ENCODE data around the gene LCP1. TPM values are rescaled to one million over a fixed set of nuclear protein-coding genes. Genes with fewer than 3 reads are reported as not detected.

Gene LCP1
- total RNA-seq, 1 experiment from 2014 or later = 1.5 TPM

DNA sequence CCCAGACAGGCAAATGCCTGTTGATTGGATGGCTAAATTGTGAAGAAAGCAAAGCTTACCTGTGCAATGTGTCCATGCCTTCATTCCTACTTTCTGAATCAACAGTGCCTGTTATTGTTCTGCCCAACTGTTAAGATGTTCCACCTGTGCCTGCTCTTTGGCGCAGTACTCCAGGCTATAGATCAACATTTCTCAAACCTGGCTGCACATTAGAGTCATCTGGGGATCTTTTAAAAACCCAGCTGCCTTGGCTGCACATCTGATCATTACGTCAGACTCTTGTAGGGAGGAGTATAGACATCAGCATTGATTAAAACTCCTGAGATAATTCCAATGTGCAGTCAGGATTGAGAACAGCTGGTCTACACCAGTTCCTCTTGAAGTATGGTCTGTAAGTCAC lies 60.9 kb downstream of the LCP1 start:
- intact Hi-C loops (cut with micrococcal nuclease; ENCODE audit: unreplicated experiment) = loop anchor here (10.0 kb wide), 1 partner anchor 316 kb away; no protein-coding TSS in a partner anchor
- DNase-seq (ENCODE audit: low read depth, low spot score) = no peak
- ATAC-seq = no peak

DNA sequence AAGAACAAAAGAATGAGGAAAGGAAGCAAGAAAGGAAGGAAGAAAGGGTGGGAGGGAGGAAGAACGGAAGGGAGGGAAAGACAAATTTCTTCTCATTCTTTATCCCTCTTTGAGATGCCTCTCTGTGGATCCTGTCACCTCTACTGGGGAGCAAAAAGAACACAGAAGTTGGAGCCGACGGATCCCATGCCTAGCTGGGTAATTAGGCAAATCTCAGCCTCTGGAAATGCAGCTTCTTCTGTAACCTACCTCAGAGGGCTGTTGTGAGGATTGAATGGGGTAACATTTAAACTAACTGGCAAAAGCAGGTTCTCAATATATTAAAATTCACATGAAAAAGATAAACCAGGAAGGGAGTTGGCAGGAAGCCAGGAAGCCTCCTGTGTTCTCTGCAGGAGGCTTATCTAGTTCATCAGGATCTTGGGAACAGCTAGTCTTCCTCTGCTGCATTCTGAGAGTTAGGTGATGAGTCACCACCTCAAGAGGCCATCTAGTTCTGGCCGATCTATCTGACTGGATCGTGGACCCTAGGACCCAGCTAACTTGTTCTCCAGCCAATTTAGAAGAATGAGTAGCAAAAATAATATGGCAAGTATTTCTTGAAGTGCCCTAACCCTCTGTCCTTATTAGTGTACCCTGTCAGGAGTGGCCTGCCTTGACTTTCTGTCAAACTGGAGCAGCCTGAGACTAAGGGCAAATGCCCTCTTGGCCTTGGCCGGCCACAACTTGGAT lies 61.9 kb downstream of the LCP1 start:
- Histone ChIP-seq H3K4me1 (ENCODE audit: control insufficient read depth, insufficient read depth, low read length) (no peaks in the 10 kb centered on the region), H3K36me3 (ENCODE audit: control insufficient read depth, insufficient read depth, low read length) (no peaks in the 10 kb centered on the region), H3K4me3 (ENCODE audit: low read depth in 2 of 2, low read length in 2 of 2) (no peak overlapping the region), H3K27ac (ENCODE audit: low read length) (no peak overlapping the region), H3K9me3 (ENCODE audit: control insufficient read depth, insufficient read depth, low read depth, low read length) (no peaks in the 10 kb centered on the region), H3K27me3 (ENCODE audit: control insufficient read depth, insufficient read depth, low read length) (no peaks in the 10 kb centered on the region)
- ATAC-seq = no peak
- no peak for DNase-seq (ENCODE audit: low read depth, low spot score)
- intact Hi-C loops (cut with micrococcal nuclease; ENCODE audit: unreplicated experiment) = loop anchor here (10.0 kb wide), 1 partner anchor 315 kb away; no protein-coding TSS in a partner anchor
- BruUV-seq (replicated peaks) = no TSS peak
- ChIA-PET POLR2A (no interaction called here), CTCF (no interaction called here)
- in situ Hi-C loops (cut with HindIII; ENCODE audit: low pct_unique_long_range_greater_than_20kb, low sequenced_read_pairs) = no loop called here
- TF ChIP-seq, protein P1, sequence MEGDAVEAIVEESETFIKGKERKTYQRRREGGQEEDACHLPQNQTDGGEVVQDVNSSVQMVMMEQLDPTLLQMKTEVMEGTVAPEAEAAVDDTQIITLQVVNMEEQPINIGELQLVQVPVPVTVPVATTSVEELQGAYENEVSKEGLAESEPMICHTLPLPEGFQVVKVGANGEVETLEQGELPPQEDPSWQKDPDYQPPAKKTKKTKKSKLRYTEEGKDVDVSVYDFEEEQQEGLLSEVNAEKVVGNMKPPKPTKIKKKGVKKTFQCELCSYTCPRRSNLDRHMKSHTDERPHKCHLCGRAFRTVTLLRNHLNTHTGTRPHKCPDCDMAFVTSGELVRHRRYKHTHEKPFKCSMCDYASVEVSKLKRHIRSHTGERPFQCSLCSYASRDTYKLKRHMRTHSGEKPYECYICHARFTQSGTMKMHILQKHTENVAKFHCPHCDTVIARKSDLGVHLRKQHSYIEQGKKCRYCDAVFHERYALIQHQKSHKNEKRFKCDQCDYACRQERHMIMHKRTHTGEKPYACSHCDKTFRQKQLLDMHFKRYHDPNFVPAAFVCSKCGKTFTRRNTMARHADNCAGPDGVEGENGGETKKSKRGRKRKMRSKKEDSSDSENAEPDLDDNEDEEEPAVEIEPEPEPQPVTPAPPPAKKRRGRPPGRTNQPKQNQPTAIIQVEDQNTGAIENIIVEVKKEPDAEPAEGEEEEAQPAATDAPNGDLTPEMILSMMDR (IDR thresholded peaks at IDR 0.05) = no peak
- no peak for TF ChIP-seq TCF7L2 (IDR thresholded peaks at IDR 0.05; ENCODE audit: low read depth, low read length)
- TF ChIP-seq, protein P2, sequence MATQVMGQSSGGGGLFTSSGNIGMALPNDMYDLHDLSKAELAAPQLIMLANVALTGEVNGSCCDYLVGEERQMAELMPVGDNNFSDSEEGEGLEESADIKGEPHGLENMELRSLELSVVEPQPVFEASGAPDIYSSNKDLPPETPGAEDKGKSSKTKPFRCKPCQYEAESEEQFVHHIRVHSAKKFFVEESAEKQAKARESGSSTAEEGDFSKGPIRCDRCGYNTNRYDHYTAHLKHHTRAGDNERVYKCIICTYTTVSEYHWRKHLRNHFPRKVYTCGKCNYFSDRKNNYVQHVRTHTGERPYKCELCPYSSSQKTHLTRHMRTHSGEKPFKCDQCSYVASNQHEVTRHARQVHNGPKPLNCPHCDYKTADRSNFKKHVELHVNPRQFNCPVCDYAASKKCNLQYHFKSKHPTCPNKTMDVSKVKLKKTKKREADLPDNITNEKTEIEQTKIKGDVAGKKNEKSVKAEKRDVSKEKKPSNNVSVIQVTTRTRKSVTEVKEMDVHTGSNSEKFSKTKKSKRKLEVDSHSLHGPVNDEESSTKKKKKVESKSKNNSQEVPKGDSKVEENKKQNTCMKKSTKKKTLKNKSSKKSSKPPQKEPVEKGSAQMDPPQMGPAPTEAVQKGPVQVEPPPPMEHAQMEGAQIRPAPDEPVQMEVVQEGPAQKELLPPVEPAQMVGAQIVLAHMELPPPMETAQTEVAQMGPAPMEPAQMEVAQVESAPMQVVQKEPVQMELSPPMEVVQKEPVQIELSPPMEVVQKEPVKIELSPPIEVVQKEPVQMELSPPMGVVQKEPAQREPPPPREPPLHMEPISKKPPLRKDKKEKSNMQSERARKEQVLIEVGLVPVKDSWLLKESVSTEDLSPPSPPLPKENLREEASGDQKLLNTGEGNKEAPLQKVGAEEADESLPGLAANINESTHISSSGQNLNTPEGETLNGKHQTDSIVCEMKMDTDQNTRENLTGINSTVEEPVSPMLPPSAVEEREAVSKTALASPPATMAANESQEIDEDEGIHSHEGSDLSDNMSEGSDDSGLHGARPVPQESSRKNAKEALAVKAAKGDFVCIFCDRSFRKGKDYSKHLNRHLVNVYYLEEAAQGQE (IDR thresholded peaks at IDR 0.05; ENCODE audit: insufficient read depth in 1 of 2, low read depth in 2 of 2, low read length in 1 of 2) = no peak

More for the DNA sequence above, 60.9 kb downstream of the LCP1 start:
- ChIA-PET CTCF (no interaction called here), POLR2A (no interaction called here)
- no peak for TF ChIP-seq TCF7L2 (IDR thresholded peaks at IDR 0.05; ENCODE audit: low read depth, low read length)
- TF ChIP-seq, protein P2 (IDR thresholded peaks at IDR 0.05; ENCODE audit: insufficient read depth in 1 of 2, low read depth in 2 of 2, low read length in 1 of 2) = no peak
- no peak for TF ChIP-seq POLR2AphosphoS5 (IDR thresholded peaks at IDR 0.05; ENCODE audit: low read depth, low read length)
- no peak for TF ChIP-seq SIN3A (IDR thresholded peaks at IDR 0.05; ENCODE audit: borderline replicate concordance, insufficient read depth, low read depth, low read length)
- TF ChIP-seq, protein P1 (IDR thresholded peaks at IDR 0.05) = no peak
- no peaks in the 10 kb centered on the region for H3K9me3 ChIP-seq (ENCODE audit: control insufficient read depth, insufficient read depth, low read depth, low read length)
- H3K27me3 ChIP-seq (ENCODE audit: control insufficient read depth, insufficient read depth, low read length) = no peaks in the 10 kb centered on the region
- no peak overlapping the region for H3K27ac ChIP-seq (ENCODE audit: low read length)
- no peaks in the 10 kb centered on the region for H3K36me3 ChIP-seq (ENCODE audit: control insufficient read depth, insufficient read depth, low read length)
- in situ Hi-C loops (cut with HindIII; ENCODE audit: low pct_unique_long_range_greater_than_20kb, low sequenced_read_pairs) = no loop called here
- H3K4me3 ChIP-seq (ENCODE audit: low read depth in 2 of 2, low read length in 2 of 2) = no peak overlapping the region
- BruUV-seq (replicated peaks) = no TSS peak
- H3K4me1 ChIP-seq (ENCODE audit: control insufficient read depth, insufficient read depth, low read length) = no peaks in the 10 kb centered on the region

Measured in Panc1 (cell line).